HG03457 (cell line): ENCODE measurements around the gene RCOR1.

Experiments used
- ATAC-seq: cut with Tn5 transposase; IDR thresholded peaks from one replicate; pipeline ENCODE4 v1.9.1; 2021; ENCODE audit warnings: moderate number of reproducible peaks; ENCODE audit not compliant: unreplicated experiment

Gene RCOR1

GRCh38 chr14:102771144-102771543 is 178.7 kb downstream of the RCOR1 start:
- ATAC-seq, result no peak

GRCh38 chr14:102772781-102773570 is 180.5 kb downstream of the RCOR1 start:
- ATAC-seq, result no peak

GRCh38 chr14:102774391-102775153 is 182.1 kb downstream of the RCOR1 start:
- no peak for ATAC-seq

- no peak for ATAC-seq
These were observed 183.7 kb downstream of the RCOR1 start for GRCh38 chr14:102775855-102776760.

- ATAC-seq, result peak; percentile 45
These were observed 184.6 kb downstream of the RCOR1 start, which contains the start of gene TRAF3 for GRCh38 chr14:102776761-102777710. Gene TRAF3 (plus strand): TSS chr14:102777449. CDS start chr14:102870202, 92,753 bp downstream.

- peak; percentile 8 for ATAC-seq
These were observed 185.4 kb downstream of the RCOR1 start for GRCh38 chr14:102777711-102778337.

- ATAC-seq, result no peak
These were observed 186.1 kb downstream of the RCOR1 start for GRCh38 chr14:102778338-102779083.

- ATAC-seq, result no peak
These were observed 186.6 kb downstream of the RCOR1 start for GRCh38 chr14:102779084-102779462.

- ATAC-seq, result no peak
These were observed 187.3 kb downstream of the RCOR1 start for GRCh38 chr14:102779574-102780315.
